ENCODE measurements around the gene SEPSECS. TPM values are rescaled to one million over a fixed set of nuclear protein-coding genes. Genes with fewer than 3 reads are reported as not detected.
A peak's percentile ranks its signal among the peaks of the same experiment; 100 is the strongest.

Gene SEPSECS
- total RNA-seq: 8.3 and 9.1 TPM in 2 replicates

GRCh38 chr4:25159837-25160713, at the start of gene SEPSECS:
Gene SEPSECS, minus strand, starts transcription at chr4:25160449. Its CDS starts 80 bp downstream, at chr4:25160369.
- Histone ChIP-seq H3K4me1 (ENCODE audit: insufficient read depth, low read length) (peaks cover 13% of the 10 kb centered on the region), H4K20me1 (ENCODE audit: insufficient read depth, low read length) (no peaks in the 10 kb centered on the region), H3K36me3 (ENCODE audit: insufficient read depth, low read length) (no peaks in the 10 kb centered on the region), H3K27me3 (ENCODE audit: insufficient read depth, low read length) (no peaks in the 10 kb centered on the region), H3K27ac (ENCODE audit: low read depth, low read length) (peak within 1 kb of the TSS; percentile 80), H3K9me3 (ENCODE audit: low read depth, low read length) (no peaks in the 10 kb centered on the region), H3K79me2 (ENCODE audit: insufficient read depth, low read length) (no peaks in the 10 kb centered on the region), H3K4me2 (ENCODE audit: insufficient read depth, low read length) (peak within 1 kb of the TSS; percentile 91), H3K4me3 (ENCODE audit: insufficient read depth, low read length) (peak within 1 kb of the TSS; percentile 83), H2AFZ (ENCODE audit: low read length) (peak within 1 kb of the TSS; percentile 94)
- TF ChIP-seq CTCF (IDR thresholded peaks at IDR 0.05; ENCODE audit: extremely low read depth, low read depth, low read length): no peak
- peak; percentile 93 for DNase-seq (ENCODE audit: insufficient read length, low spot score, missing footprints)

- no peak overlapping the region for H3K4me2 ChIP-seq (ENCODE audit: insufficient read depth, low read length)
- no peaks in the 10 kb centered on the region for H4K20me1 ChIP-seq (ENCODE audit: insufficient read depth, low read length)
- DNase-seq (ENCODE audit: insufficient read length, low spot score, missing footprints): no peak
- no peaks in the 10 kb centered on the region for H3K4me1 ChIP-seq (ENCODE audit: insufficient read depth, low read length)
- H3K27ac ChIP-seq (ENCODE audit: low read depth, low read length): no peak overlapping the region
- H3K79me2 ChIP-seq (ENCODE audit: insufficient read depth, low read length): no peaks in the 10 kb centered on the region
- H3K9me3 ChIP-seq (ENCODE audit: low read depth, low read length): peaks cover 4% of the 10 kb centered on the region
- H3K27me3 ChIP-seq (ENCODE audit: insufficient read depth, low read length): no peaks in the 10 kb centered on the region
- no peaks in the 10 kb centered on the region for H3K36me3 ChIP-seq (ENCODE audit: insufficient read depth, low read length)
- no peak overlapping the region for H3K4me3 ChIP-seq (ENCODE audit: insufficient read depth, low read length)
- H2AFZ ChIP-seq (ENCODE audit: low read length): no peak overlapping the region
- no peak for TF ChIP-seq CTCF (IDR thresholded peaks at IDR 0.05; ENCODE audit: extremely low read depth, low read depth, low read length)
These were observed 49.5 kb upstream of the SEPSECS start for GRCh38 chr4:25209702-25210101.

- Histone ChIP-seq H2AFZ (ENCODE audit: low read length) (no peak overlapping the region), H3K4me2 (ENCODE audit: insufficient read depth, low read length) (no peak overlapping the region)
These were observed 47.7 kb upstream of the SEPSECS start for GRCh38 chr4:25207997-25208396.

More at GRCh38 chr4:25207997-25208396, 47.7 kb upstream of the SEPSECS start:
- Histone ChIP-seq H3K9me3 (ENCODE audit: low read depth, low read length) (peaks cover 3% of the 10 kb centered on the region), H3K27me3 (ENCODE audit: insufficient read depth, low read length) (no peaks in the 10 kb centered on the region), H3K36me3 (ENCODE audit: insufficient read depth, low read length) (no peaks in the 10 kb centered on the region), H3K4me1 (ENCODE audit: insufficient read depth, low read length) (no peaks in the 10 kb centered on the region), H3K79me2 (ENCODE audit: insufficient read depth, low read length) (no peaks in the 10 kb centered on the region), H3K4me3 (ENCODE audit: insufficient read depth, low read length) (no peak overlapping the region), H3K27ac (ENCODE audit: low read depth, low read length) (no peak overlapping the region), H4K20me1 (ENCODE audit: insufficient read depth, low read length) (no peaks in the 10 kb centered on the region)
- no peak for TF ChIP-seq CTCF (IDR thresholded peaks at IDR 0.05; ENCODE audit: extremely low read depth, low read depth, low read length)
- DNase-seq (ENCODE audit: insufficient read length, low spot score, missing footprints): no peak

Data from osteoblast (primary cell).